WTC11 (cell line): ENCODE results near the gene CCDC141. TPM values are rescaled to one million over a fixed set of nuclear protein-coding genes. Genes with fewer than 3 reads are reported as not detected.

Experiments used
- ATAC-seq: fragments of 200-7000 bp; cut with Tn5 transposase; 2 replicates; pipeline ENCODE4 v1.10.0; 2021; ENCODE audit warnings: mild to moderate bottlenecking, moderate library complexity
- CTCF ChIA-PET: fragments of 300-600 bp; sonication (Branson Sonifier 250); formaldehyde crosslinking; loops from one replicate; lab custom pipeline; 2021; ENCODE audit warnings: antibody characterized with exemption; lab: Charles Lee
- POLR2A ChIA-PET: fragments of 350-600 bp; sonication (Branson Sonifier 250); formaldehyde crosslinking; loops from one replicate; lab custom pipeline; 2021; ENCODE audit warnings: antibody characterized with exemption; lab: Charles Lee
- DNase-seq: peaks from one replicate; pipeline ENCODE4 v3.0.0; 2021; ENCODE audit warnings: low spot score
- H3K27ac Mint-ChIP-seq: 2 replicates; pipeline ENCODE4 v1.8.0; 2021; ENCODE audit warnings: mixed read lengths
- H3K27me3 Mint-ChIP-seq: 2 replicates; pipeline ENCODE4 v1.8.0; 2021; ENCODE audit warnings: low read depth, mild to moderate bottlenecking, moderate library complexity, mixed read lengths
- H3K36me3 Mint-ChIP-seq: 2 replicates; pipeline ENCODE4 v1.8.0; 2021; ENCODE audit warnings: mixed read lengths
- H3K4me1 Mint-ChIP-seq: 2 replicates; pipeline ENCODE4 v1.8.0; 2022; ENCODE audit warnings: mixed read lengths
- H3K4me3 Mint-ChIP-seq: 2 replicates; pipeline ENCODE4 v1.8.0; 2021; ENCODE audit warnings: mild to moderate bottlenecking, moderate library complexity, mixed read lengths
- H3K9me3 Mint-ChIP-seq: 2 replicates; pipeline ENCODE4 v1.8.0; 2021; ENCODE audit warnings: mixed read lengths
- CREM ChIP-seq: sonication (generic); formaldehyde crosslinking; IDR thresholded peaks from 2 replicates; pipeline ENCODE4 v1.8.1; 2022; ENCODE audit warnings: mild to moderate bottlenecking, missing genetic modification reagents, moderate library complexity
- FOXP1 ChIP-seq: sonication (generic); formaldehyde crosslinking; IDR thresholded peaks from 2 replicates; pipeline ENCODE4 v1.8.0; 2022; ENCODE audit warnings: missing genetic modification reagents, mild to moderate bottlenecking, moderate library complexity, borderline replicate concordance
- JAZF1 ChIP-seq: fragments of 250-450 bp; sonication (Bioruptor Pico); IDR thresholded peaks from 2 replicates; pipeline ENCODE4 v1.9.0; 2021; ENCODE audit warnings: moderate library complexity, mild to moderate bottlenecking, inconsistent platforms
- NR1H2 ChIP-seq: sonication (generic); formaldehyde crosslinking; IDR thresholded peaks from 2 replicates; pipeline ENCODE4 v1.9.0; 2021; ENCODE audit warnings: mild to moderate bottlenecking, moderate library complexity, missing genetic modification reagents
- NR2C2 ChIP-seq: sonication (generic); formaldehyde crosslinking; IDR thresholded peaks from 2 replicates; pipeline ENCODE4 v1.8.0; 2022; ENCODE audit warnings: mild to moderate bottlenecking, missing genetic modification reagents
- NR3C1 ChIP-seq: sonication (generic); formaldehyde crosslinking; conservative IDR thresholded peaks from 2 replicates; pipeline ENCODE4 v1.8.1; 2023; ENCODE audit warnings: low read depth, mild to moderate bottlenecking, missing genetic modification reagents
- OVOL2 ChIP-seq: fragments of 250-450 bp; sonication (Bioruptor Pico); IDR thresholded peaks from 2 replicates; pipeline ENCODE4 v1.9.0; 2021; ENCODE audit warnings: mild to moderate bottlenecking, borderline replicate concordance
- SMAD4 ChIP-seq: sonication (generic); formaldehyde crosslinking; IDR thresholded peaks from 2 replicates; pipeline ENCODE4 v1.8.0; 2022; ENCODE audit warnings: mild to moderate bottlenecking, missing genetic modification reagents
- SP1 ChIP-seq: sonication (generic); formaldehyde crosslinking; conservative IDR thresholded peaks from 2 replicates; pipeline ENCODE4 v1.8.1; 2022; ENCODE audit warnings: missing genetic modification reagents
- ZNF317 ChIP-seq: sonication (generic); formaldehyde crosslinking; IDR thresholded peaks from 2 replicates; pipeline ENCODE4 v1.8.1; 2023; ENCODE audit warnings: low read depth, mild to moderate bottlenecking, moderate library complexity, missing genetic modification reagents, borderline replicate concordance
- total RNA-seq: library from RNA; stranded (reverse); gene quantifications from 3 replicates; pipeline ENCODE4 v1.2.3, GENCODE V29; 2021
- TF ChIP-seq, protein P1 (sequence below): sonication (generic); formaldehyde crosslinking; IDR thresholded peaks from 2 replicates; pipeline ENCODE4 v1.8.0; 2022; ENCODE audit warnings: missing genetic modification reagents
- TF ChIP-seq, protein P2 (sequence below): fragments of 250-450 bp; sonication (Bioruptor Pico); IDR thresholded peaks from 2 replicates; pipeline ENCODE4 v2.1.2; 2022; ENCODE audit warnings: mild to moderate bottlenecking, moderate library complexity
- TF ChIP-seq, protein P3 (sequence below): sonication (generic); formaldehyde crosslinking; conservative IDR thresholded peaks from 2 replicates; pipeline ENCODE4 v1.8.1; 2023; ENCODE audit warnings: mild to moderate bottlenecking, low read depth, missing genetic modification reagents, moderate library complexity
- TF ChIP-seq, protein P4 (sequence below): sonication (generic); formaldehyde crosslinking; IDR thresholded peaks from 2 replicates; pipeline ENCODE4 v1.8.0; 2022; ENCODE audit warnings: mild to moderate bottlenecking, missing genetic modification reagents
- TF ChIP-seq, protein P5 (sequence below): fragments of 200-600 bp; IDR thresholded peaks from 2 replicates; pipeline ENCODE4 v1.8.0; 2022; ENCODE audit warnings: antibody characterized with exemption
- TF ChIP-seq, protein P6 (sequence below): sonication (generic); formaldehyde crosslinking; IDR thresholded peaks from 2 replicates; pipeline ENCODE4 v1.8.0; 2022; ENCODE audit warnings: mild to moderate bottlenecking, missing genetic modification reagents
- TF ChIP-seq, protein P7 (sequence below): sonication (generic); formaldehyde crosslinking; IDR thresholded peaks from 2 replicates; pipeline ENCODE4 v1.8.0; 2023; ENCODE audit warnings: missing genetic modification reagents
- TF ChIP-seq, protein P8 (sequence below): sonication (generic); formaldehyde crosslinking; IDR thresholded peaks from 2 replicates; pipeline ENCODE4 v1.8.0; 2023; ENCODE audit warnings: missing genetic modification reagents, mild to moderate bottlenecking, borderline replicate concordance

CCDC141 gene
- total RNA-seq, 1 experiment from 2014 or later, result 8.5 TPM

DNA sequence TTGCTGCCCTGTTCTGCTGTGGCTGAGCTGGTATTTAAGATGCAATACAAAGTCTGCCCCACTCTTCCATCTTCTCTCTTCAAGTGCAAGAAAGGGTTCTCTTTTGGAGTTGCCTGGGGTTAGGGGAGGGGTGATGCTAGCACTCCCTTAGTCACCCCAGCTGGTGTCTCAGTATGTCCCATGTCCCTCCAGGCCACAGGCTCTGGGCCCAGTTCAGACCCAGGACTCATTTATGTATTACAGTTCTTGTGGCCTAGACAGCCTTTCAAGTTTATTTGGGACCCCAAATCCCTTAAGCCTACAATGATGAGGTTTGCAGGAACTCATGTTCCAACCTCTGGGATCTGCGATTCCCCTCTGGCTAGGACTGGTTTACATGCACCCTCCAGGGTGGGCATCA lies 47.2 kb upstream of the CCDC141 start (continued):
- TF ChIP-seq, protein P1, sequence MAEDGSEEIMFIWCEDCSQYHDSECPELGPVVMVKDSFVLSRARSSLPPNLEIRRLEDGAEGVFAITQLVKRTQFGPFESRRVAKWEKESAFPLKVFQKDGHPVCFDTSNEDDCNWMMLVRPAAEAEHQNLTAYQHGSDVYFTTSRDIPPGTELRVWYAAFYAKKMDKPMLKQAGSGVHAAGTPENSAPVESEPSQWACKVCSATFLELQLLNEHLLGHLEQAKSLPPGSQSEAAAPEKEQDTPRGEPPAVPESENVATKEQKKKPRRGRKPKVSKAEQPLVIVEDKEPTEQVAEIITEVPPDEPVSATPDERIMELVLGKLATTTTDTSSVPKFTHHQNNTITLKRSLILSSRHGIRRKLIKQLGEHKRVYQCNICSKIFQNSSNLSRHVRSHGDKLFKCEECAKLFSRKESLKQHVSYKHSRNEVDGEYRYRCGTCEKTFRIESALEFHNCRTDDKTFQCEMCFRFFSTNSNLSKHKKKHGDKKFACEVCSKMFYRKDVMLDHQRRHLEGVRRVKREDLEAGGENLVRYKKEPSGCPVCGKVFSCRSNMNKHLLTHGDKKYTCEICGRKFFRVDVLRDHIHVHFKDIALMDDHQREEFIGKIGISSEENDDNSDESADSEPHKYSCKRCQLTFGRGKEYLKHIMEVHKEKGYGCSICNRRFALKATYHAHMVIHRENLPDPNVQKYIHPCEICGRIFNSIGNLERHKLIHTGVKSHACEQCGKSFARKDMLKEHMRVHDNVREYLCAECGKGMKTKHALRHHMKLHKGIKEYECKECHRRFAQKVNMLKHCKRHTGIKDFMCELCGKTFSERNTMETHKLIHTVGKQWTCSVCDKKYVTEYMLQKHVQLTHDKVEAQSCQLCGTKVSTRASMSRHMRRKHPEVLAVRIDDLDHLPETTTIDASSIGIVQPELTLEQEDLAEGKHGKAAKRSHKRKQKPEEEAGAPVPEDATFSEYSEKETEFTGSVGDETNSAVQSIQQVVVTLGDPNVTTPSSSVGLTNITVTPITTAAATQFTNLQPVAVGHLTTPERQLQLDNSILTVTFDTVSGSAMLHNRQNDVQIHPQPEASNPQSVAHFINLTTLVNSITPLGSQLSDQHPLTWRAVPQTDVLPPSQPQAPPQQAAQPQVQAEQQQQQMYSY (CRISPR knock-in tag), result no peak
- TF ChIP-seq OVOL2, result no peak
- TF ChIP-seq FOXP1, result no peak
- TF ChIP-seq NR2C2 (CRISPR knock-in tag), result no peak

DNA sequence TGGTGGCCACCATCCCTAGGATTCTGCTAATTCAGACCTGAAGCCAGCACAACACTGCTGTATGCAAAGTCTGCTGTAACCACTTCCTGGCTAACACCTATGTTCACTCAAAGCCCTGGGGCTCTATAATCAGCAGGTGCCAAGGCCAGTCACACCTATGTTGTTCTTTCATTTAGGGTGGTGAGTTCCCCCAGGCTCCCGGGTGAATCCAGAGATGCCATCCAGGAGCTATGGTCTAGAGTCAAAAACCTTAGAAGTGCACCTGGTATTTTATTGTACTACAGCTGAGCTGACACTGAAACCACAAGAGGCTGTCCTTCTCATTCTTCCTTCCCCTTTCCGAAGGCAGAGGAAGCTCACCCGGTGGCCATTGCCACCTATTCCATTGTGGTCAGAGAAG lies 46.2 kb upstream of the CCDC141 start:
- Mint-ChIP-seq H3K4me1 (no peaks in the 10 kb centered on the region), H3K36me3 (peaks cover 26% of the 10 kb centered on the region), H3K27me3 (no peaks in the 10 kb centered on the region; the same call in 1 of the 2 replicates), H3K27ac (no peak overlapping the region), H3K4me3 (no peak overlapping the region), H3K9me3 (peaks cover 32% of the 10 kb centered on the region)
- CTCF ChIA-PET, result no interaction called here
- ATAC-seq, result peak; percentile 60
- POLR2A ChIA-PET, result no interaction called here
- DNase-seq, result no peak
- TF ChIP-seq, protein P2, sequence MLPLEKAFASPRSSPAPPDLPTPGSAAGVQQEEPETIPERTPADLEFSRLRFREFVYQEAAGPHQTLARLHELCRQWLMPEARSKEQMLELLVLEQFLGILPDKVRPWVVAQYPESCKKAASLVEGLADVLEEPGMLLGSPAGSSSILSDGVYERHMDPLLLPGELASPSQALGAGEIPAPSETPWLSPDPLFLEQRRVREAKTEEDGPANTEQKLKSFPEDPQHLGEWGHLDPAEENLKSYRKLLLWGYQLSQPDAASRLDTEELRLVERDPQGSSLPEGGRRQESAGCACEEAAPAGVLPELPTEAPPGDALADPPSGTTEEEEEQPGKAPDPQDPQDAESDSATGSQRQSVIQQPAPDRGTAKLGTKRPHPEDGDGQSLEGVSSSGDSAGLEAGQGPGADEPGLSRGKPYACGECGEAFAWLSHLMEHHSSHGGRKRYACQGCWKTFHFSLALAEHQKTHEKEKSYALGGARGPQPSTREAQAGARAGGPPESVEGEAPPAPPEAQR (CRISPR knock-in tag), result no peak
- TF ChIP-seq JAZF1 (no peak), SMAD4 (CRISPR knock-in tag) (no peak), SP1 (no peak), NR3C1 (CRISPR knock-in tag) (no peak), ZNF317 (CRISPR knock-in tag) (no peak), NR1H2 (CRISPR knock-in tag) (no peak), CREM (CRISPR knock-in tag) (no peak)
- TF ChIP-seq, protein P3, sequence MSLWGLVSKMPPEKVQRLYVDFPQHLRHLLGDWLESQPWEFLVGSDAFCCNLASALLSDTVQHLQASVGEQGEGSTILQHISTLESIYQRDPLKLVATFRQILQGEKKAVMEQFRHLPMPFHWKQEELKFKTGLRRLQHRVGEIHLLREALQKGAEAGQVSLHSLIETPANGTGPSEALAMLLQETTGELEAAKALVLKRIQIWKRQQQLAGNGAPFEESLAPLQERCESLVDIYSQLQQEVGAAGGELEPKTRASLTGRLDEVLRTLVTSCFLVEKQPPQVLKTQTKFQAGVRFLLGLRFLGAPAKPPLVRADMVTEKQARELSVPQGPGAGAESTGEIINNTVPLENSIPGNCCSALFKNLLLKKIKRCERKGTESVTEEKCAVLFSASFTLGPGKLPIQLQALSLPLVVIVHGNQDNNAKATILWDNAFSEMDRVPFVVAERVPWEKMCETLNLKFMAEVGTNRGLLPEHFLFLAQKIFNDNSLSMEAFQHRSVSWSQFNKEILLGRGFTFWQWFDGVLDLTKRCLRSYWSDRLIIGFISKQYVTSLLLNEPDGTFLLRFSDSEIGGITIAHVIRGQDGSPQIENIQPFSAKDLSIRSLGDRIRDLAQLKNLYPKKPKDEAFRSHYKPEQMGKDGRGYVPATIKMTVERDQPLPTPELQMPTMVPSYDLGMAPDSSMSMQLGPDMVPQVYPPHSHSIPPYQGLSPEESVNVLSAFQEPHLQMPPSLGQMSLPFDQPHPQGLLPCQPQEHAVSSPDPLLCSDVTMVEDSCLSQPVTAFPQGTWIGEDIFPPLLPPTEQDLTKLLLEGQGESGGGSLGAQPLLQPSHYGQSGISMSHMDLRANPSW (CRISPR knock-in tag), result no peak
- TF ChIP-seq, protein P4, sequence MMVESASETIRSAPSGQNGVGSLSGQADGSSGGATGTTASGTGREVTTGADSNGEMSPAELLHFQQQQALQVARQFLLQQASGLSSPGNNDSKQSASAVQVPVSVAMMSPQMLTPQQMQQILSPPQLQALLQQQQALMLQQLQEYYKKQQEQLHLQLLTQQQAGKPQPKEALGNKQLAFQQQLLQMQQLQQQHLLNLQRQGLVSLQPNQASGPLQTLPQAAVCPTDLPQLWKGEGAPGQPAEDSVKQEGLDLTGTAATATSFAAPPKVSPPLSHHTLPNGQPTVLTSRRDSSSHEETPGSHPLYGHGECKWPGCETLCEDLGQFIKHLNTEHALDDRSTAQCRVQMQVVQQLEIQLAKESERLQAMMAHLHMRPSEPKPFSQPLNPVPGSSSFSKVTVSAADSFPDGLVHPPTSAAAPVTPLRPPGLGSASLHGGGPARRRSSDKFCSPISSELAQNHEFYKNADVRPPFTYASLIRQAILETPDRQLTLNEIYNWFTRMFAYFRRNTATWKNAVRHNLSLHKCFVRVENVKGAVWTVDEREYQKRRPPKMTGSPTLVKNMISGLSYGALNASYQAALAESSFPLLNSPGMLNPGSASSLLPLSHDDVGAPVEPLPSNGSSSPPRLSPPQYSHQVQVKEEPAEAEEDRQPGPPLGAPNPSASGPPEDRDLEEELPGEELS (CRISPR knock-in tag), result no peak
- TF ChIP-seq, protein P5, sequence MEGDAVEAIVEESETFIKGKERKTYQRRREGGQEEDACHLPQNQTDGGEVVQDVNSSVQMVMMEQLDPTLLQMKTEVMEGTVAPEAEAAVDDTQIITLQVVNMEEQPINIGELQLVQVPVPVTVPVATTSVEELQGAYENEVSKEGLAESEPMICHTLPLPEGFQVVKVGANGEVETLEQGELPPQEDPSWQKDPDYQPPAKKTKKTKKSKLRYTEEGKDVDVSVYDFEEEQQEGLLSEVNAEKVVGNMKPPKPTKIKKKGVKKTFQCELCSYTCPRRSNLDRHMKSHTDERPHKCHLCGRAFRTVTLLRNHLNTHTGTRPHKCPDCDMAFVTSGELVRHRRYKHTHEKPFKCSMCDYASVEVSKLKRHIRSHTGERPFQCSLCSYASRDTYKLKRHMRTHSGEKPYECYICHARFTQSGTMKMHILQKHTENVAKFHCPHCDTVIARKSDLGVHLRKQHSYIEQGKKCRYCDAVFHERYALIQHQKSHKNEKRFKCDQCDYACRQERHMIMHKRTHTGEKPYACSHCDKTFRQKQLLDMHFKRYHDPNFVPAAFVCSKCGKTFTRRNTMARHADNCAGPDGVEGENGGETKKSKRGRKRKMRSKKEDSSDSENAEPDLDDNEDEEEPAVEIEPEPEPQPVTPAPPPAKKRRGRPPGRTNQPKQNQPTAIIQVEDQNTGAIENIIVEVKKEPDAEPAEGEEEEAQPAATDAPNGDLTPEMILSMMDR, result no peak
- TF ChIP-seq, protein P6, sequence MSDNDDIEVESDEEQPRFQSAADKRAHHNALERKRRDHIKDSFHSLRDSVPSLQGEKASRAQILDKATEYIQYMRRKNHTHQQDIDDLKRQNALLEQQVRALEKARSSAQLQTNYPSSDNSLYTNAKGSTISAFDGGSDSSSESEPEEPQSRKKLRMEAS (CRISPR knock-in tag), result no peak
- TF ChIP-seq, protein P7, sequence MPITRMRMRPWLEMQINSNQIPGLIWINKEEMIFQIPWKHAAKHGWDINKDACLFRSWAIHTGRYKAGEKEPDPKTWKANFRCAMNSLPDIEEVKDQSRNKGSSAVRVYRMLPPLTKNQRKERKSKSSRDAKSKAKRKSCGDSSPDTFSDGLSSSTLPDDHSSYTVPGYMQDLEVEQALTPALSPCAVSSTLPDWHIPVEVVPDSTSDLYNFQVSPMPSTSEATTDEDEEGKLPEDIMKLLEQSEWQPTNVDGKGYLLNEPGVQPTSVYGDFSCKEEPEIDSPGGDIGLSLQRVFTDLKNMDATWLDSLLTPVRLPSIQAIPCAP (CRISPR knock-in tag), result no peak
- TF ChIP-seq, protein P8, sequence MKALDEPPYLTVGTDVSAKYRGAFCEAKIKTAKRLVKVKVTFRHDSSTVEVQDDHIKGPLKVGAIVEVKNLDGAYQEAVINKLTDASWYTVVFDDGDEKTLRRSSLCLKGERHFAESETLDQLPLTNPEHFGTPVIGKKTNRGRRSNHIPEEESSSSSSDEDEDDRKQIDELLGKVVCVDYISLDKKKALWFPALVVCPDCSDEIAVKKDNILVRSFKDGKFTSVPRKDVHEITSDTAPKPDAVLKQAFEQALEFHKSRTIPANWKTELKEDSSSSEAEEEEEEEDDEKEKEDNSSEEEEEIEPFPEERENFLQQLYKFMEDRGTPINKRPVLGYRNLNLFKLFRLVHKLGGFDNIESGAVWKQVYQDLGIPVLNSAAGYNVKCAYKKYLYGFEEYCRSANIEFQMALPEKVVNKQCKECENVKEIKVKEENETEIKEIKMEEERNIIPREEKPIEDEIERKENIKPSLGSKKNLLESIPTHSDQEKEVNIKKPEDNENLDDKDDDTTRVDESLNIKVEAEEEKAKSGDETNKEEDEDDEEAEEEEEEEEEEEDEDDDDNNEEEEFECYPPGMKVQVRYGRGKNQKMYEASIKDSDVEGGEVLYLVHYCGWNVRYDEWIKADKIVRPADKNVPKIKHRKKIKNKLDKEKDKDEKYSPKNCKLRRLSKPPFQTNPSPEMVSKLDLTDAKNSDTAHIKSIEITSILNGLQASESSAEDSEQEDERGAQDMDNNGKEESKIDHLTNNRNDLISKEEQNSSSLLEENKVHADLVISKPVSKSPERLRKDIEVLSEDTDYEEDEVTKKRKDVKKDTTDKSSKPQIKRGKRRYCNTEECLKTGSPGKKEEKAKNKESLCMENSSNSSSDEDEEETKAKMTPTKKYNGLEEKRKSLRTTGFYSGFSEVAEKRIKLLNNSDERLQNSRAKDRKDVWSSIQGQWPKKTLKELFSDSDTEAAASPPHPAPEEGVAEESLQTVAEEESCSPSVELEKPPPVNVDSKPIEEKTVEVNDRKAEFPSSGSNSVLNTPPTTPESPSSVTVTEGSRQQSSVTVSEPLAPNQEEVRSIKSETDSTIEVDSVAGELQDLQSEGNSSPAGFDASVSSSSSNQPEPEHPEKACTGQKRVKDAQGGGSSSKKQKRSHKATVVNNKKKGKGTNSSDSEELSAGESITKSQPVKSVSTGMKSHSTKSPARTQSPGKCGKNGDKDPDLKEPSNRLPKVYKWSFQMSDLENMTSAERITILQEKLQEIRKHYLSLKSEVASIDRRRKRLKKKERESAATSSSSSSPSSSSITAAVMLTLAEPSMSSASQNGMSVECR (CRISPR knock-in tag), result no peak
